Endodermal cell (in vitro differentiated cells): ENCODE data around the gene LRCH4. TPM values are rescaled to one million over a fixed set of nuclear protein-coding genes. Genes with fewer than 3 reads are reported as not detected.

Experiments used
- DNase-seq: peaks from one replicate; pipeline ENCODE4 v3.0.0-alpha.2; 2017
- H3K27ac ChIP-seq: 2 replicates; pipeline ENCODE4 v1.5.1; 2013; ENCODE audit warnings: mild to moderate bottlenecking, low read depth, low read length, moderate library complexity
- H3K27me3 ChIP-seq: 2 replicates; pipeline ENCODE4 v1.6.1; 2013; ENCODE audit warnings: mild to moderate bottlenecking, low read length, moderate library complexity; ENCODE audit not compliant: insufficient read depth, control insufficient read depth, poor library complexity, severe bottlenecking
- H3K36me3 ChIP-seq: 2 replicates; pipeline ENCODE4 v1.7.0; 2013; ENCODE audit warnings: mild to moderate bottlenecking, low read length, moderate library complexity; ENCODE audit not compliant: control insufficient read depth, insufficient read depth
- H3K4me1 ChIP-seq: one replicate; pipeline ENCODE4 v1.7.0; 2013; ENCODE audit warnings: low read length; ENCODE audit not compliant: control insufficient read depth, insufficient read depth
- H3K4me3 ChIP-seq: 2 replicates; pipeline ENCODE4 v1.5.1; 2013; ENCODE audit warnings: mild to moderate bottlenecking, low read length, moderate library complexity
- H3K9ac ChIP-seq: 2 replicates; pipeline ENCODE4 v1.6.1; 2013; ENCODE audit warnings: mild to moderate bottlenecking, low read length, moderate library complexity; ENCODE audit not compliant: poor library complexity, severe bottlenecking; ENCODE audit errors: extremely low read depth
- H3K9me3 ChIP-seq: 2 replicates; pipeline ENCODE4 v1.6.1; 2013; ENCODE audit warnings: mild to moderate bottlenecking, low read length, moderate library complexity; ENCODE audit not compliant: control insufficient read depth
- H3K27ac Mint-ChIP-seq: 2 replicates; pipeline ENCODE4 v1.8.0; 2020; ENCODE audit warnings: mixed read lengths
- H3K27me3 Mint-ChIP-seq: 2 replicates; pipeline ENCODE4 v1.8.0; 2021; ENCODE audit warnings: mild to moderate bottlenecking, mixed read lengths; ENCODE audit not compliant: insufficient read depth
- H3K36me3 Mint-ChIP-seq: 2 replicates; pipeline ENCODE4 v1.8.0; 2020; ENCODE audit warnings: low read depth, mixed read lengths
- H3K4me1 Mint-ChIP-seq: 2 replicates; pipeline ENCODE4 v1.8.0; 2020; ENCODE audit warnings: mixed read lengths
- H3K4me3 Mint-ChIP-seq: 2 replicates; pipeline ENCODE4 v1.8.0; 2020; ENCODE audit warnings: mild to moderate bottlenecking, moderate library complexity, mixed read lengths
- H3K9me3 Mint-ChIP-seq: 2 replicates; pipeline ENCODE4 v1.8.0; 2020; ENCODE audit warnings: mild to moderate bottlenecking, mixed read lengths
- CTCF ChIP-seq: fragments of 200-600 bp; sonication (generic); conservative IDR thresholded peaks from 2 replicates; pipeline ENCODE4 v1.5.0; 2021; ENCODE audit warnings: antibody characterized with exemption, mild to moderate bottlenecking
- WGBS, 2 experiments: methylation state at CpG; one replicate each; pipeline versions ENCODE4 v1.1.5 to v1.1.7; 2013; ENCODE audit warnings: missing lambda C conversion rate in 2 of 2, mixed read lengths in 1 of 2; ENCODE audit not compliant: insufficient coverage in 1 of 2, insufficient read length in 1 of 2; 5-methylcytosine and 5-hydroxymethylcytosine counted together
- total RNA-seq, 2 donors: library from RNA; stranded (reverse); fragmentation: NEBNext Ultra II Directional in 1 of 2; extraction: Animal tissue kit (Norgen Biotek cat#: 25700) in 1 of 2; gene quantifications; 2 replicates in 1 of 2; 3 replicates in 1 of 2; pipeline ENCODE4 v1.2.1, GENCODE V29; 2021

LRCH4 gene
- total RNA-seq, 2 donors from 2014 or later = 49.4 to 56.0 TPM

DNA sequence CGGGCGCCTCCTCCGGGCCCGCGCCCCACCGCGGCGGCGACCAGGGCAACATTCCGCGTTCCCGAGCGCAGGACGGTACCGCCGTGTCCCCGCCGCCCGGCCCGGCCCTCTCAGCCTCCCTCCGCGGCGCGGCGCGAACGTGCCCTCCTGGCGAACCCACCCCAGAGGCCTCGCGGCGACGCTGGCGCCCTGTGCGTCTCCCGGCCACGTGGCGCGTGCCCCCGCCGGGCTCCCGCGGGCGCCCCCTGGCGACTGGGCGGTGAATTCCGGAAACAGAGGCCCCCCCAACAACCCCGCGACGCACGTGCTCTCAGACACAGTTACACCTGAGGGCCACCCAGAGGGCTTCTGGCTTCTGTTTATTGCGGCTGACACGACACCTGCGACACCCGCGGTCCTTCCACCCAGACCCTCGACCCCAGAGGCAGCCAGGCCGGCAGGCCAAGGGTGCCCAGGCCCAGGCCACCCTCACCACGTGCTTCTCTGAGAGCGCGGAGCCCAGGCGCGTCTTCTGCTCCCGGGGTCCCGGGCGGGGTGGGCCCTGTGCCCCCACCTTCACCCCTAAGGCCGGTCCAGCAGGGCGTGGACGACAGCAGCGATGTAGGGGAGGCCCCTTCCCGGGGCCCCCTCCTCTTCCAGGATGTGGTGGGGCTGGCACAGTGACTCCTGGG is 12.1 kb downstream of the LRCH4 start, which contains the start of gene SAP25:
SAP25 (minus strand) TSS at position 210 of the 671 bp plus-strand sequence; CDS start at position 52, 158 bp downstream.
- Mint-ChIP-seq H3K4me1 (peaks cover 16% of the 10 kb centered on the region), H3K9me3 (no peaks in the 10 kb centered on the region), H3K4me3 (no peak within 1 kb of the TSS), H3K27ac (no peak within 1 kb of the TSS), H3K27me3 (no peaks in the 10 kb centered on the region), H3K36me3 (peaks cover 27% of the 10 kb centered on the region)
- TF ChIP-seq CTCF = peak; percentile 67
- H3K36me3 ChIP-seq = peaks cover 10% of the 10 kb centered on the region
- H3K9me3 ChIP-seq = no peaks in the 10 kb centered on the region
- WGBS, 2 experiments = 94 to 96% methylated on average over 47 to 70 of the region's 70 CpGs
- peak; percentile 83 for DNase-seq
- H3K27me3 ChIP-seq = no peaks in the 10 kb centered on the region
- no peak within 1 kb of the TSS for H3K9ac ChIP-seq
- no peak within 1 kb of the TSS for H3K4me3 ChIP-seq
- peaks cover 4% of the 10 kb centered on the region for H3K4me1 ChIP-seq
- no peak within 1 kb of the TSS for H3K27ac ChIP-seq

- DNase-seq = peak; percentile 49
- Histone ChIP-seq H3K9me3 (no peaks in the 10 kb centered on the region), H3K4me3 (no peak overlapping the region), H3K27ac (no peak overlapping the region), H3K9ac (no peak overlapping the region), H3K4me1 (peaks cover 4% of the 10 kb centered on the region), H3K36me3 (peaks cover 10% of the 10 kb centered on the region), H3K27me3 (no peaks in the 10 kb centered on the region)
- H3K4me3 Mint-ChIP-seq = no peak overlapping the region
- 95 to 98% methylated on average over 18 to 30 of the region's 30 CpGs for WGBS, 2 experiments
- no peaks in the 10 kb centered on the region for H3K9me3 Mint-ChIP-seq
- H3K27ac Mint-ChIP-seq = no peak overlapping the region
- peaks cover 16% of the 10 kb centered on the region for H3K4me1 Mint-ChIP-seq
- TF ChIP-seq CTCF = no peak
- no peaks in the 10 kb centered on the region for H3K27me3 Mint-ChIP-seq
- H3K36me3 Mint-ChIP-seq = peaks cover 23% of the 10 kb centered on the region
Observed at GRCh38 chr7:100572949-100573675, 12.8 kb downstream of the LRCH4 start.

- no peaks in the 10 kb centered on the region for H3K9me3 Mint-ChIP-seq
- 89 to 90% methylated on average over 11 to 20 of the region's 20 CpGs for WGBS, 2 experiments
- H3K36me3 Mint-ChIP-seq = peaks cover 23% of the 10 kb centered on the region
- Histone ChIP-seq H3K4me3 (no peak overlapping the region), H3K36me3 (peaks cover 5% of the 10 kb centered on the region), H3K9me3 (no peaks in the 10 kb centered on the region), H3K27me3 (no peaks in the 10 kb centered on the region), H3K27ac (no peak overlapping the region), H3K4me1 (peaks cover 4% of the 10 kb centered on the region), H3K9ac (peak overlapping the region; percentile 2)
- DNase-seq = peak; percentile 64
- peak; percentile 32 for TF ChIP-seq CTCF
- peak overlapping the region; percentile 40 for H3K4me3 Mint-ChIP-seq
- peak overlapping the region; percentile 91 for H3K27ac Mint-ChIP-seq
- peaks cover 16% of the 10 kb centered on the region for H3K4me1 Mint-ChIP-seq
- no peaks in the 10 kb centered on the region for H3K27me3 Mint-ChIP-seq
Observed at GRCh38 chr7:100572281-100572948, 13.5 kb downstream of the LRCH4 start.
